Measurements from ENCODE around the gene ZC3H12D.

GRCh38 chr6:149453597-149454345, 31.0 kb downstream of the ZC3H12D start:
- no peak for TF ChIP-seq CTCF (IDR thresholded peaks at IDR 0.05; ENCODE audit: low read length)
- TF ChIP-seq EZH2 (IDR thresholded peaks at IDR 0.05; ENCODE audit: borderline replicate concordance, low read length), result no peak

All from OCI-LY1 (cell line).